ENCODE data around the gene ACSM2A. TPM values are rescaled to one million over a fixed set of nuclear protein-coding genes. Genes with fewer than 3 reads are reported as not detected.
"Not testable (repeated sequence)": the region's sequence is repeated elsewhere in the genome, so short reads cannot be mapped to it uniquely, and the experiment has no call there.

ACSM2A gene, protein sequence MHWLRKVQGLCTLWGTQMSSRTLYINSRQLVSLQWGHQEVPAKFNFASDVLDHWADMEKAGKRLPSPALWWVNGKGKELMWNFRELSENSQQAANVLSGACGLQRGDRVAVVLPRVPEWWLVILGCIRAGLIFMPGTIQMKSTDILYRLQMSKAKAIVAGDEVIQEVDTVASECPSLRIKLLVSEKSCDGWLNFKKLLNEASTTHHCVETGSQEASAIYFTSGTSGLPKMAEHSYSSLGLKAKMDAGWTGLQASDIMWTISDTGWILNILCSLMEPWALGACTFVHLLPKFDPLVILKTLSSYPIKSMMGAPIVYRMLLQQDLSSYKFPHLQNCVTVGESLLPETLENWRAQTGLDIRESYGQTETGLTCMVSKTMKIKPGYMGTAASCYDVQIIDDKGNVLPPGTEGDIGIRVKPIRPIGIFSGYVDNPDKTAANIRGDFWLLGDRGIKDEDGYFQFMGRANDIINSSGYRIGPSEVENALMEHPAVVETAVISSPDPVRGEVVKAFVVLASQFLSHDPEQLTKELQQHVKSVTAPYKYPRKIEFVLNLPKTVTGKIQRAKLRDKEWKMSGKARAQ
- not detected for total RNA-seq

GRCh38 chr16:20451364-20451763, at the start of gene ACSM2A:
TSS of gene ACSM2A (plus strand) at chr16:20451521. CDS start at chr16:20460115, 8,594 bp downstream.
- DNase-seq (ENCODE audit: low spot score), result not testable (repeated sequence)

- DNase-seq (ENCODE audit: low spot score), result no peak
Measured at GRCh38 chr16:20402651-20403050, 48.7 kb upstream of the ACSM2A start.

GRCh38 chr16:20404637-20405036, 46.7 kb upstream of the ACSM2A start, which contains the start of gene PDILT:
TSS of gene PDILT (minus strand) at chr16:20404737. CDS start at chr16:20399300, 5,437 bp downstream.
- DNase-seq (ENCODE audit: low spot score), result no peak

GRCh38 chr16:20409398-20410120, 41.8 kb upstream of the ACSM2A start, which contains the start of gene ACSM5:
TSS of gene ACSM5 (plus strand) at chr16:20409534. CDS start at chr16:20411485, 1,951 bp downstream.
- no peak for DNase-seq (ENCODE audit: low spot score)

- no peak for DNase-seq (ENCODE audit: low spot score)
Measured at GRCh38 chr16:20410121-20410723, 41.1 kb upstream of the ACSM2A start.

DNA sequence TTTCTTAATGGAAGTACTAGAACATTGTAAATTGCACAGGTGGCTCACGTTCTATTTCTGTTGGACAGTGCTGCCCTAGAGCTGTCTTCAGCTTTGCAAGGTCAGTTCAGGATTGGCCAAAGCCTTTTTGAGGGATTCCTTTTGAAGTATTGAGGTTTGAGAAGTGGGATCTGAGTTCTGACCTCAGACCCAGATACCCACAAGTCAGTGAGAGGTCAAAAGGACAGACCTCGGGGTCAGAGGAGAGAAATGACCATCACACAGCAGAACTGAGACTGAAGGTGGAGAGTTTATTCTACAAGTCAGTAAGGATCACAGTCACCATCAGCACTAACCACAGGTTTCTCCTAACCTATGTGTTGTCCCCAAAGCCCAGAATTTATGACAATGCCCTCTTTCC, 40.3 kb upstream of the ACSM2A start:
- no peak for DNase-seq (ENCODE audit: low spot score)

- DNase-seq (ENCODE audit: low spot score), result no peak
Measured at GRCh38 chr16:20415541-20415940, 35.8 kb upstream of the ACSM2A start.

GRCh38 chr16:20419093-20419492, 32.2 kb upstream of the ACSM2A start:
- DNase-seq (ENCODE audit: low spot score), result not testable (repeated sequence)

DNA sequence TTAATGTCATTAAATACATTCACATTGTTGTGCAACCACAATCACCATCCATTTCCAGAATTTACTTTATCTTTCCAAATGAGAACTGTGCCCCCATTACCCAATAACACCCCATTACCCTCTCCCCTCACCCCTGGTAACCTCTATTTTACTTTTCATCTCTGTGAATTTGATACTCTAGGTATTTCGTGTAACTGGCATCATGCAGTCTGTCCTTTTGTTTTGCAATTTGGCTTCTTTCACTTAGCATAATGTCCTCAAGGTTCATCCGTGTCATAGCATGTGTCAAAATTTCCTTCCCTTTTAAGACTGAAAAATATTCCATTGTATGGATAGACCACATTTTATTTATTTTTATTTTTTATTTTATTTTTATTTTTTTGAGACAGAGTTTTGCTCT, 29.6 kb upstream of the ACSM2A start:
- not testable (repeated sequence) for DNase-seq (ENCODE audit: low spot score)

- DNase-seq (ENCODE audit: low spot score), result not testable (repeated sequence)
Measured at GRCh38 chr16:20423772-20424128, 27.6 kb upstream of the ACSM2A start.

DNA sequence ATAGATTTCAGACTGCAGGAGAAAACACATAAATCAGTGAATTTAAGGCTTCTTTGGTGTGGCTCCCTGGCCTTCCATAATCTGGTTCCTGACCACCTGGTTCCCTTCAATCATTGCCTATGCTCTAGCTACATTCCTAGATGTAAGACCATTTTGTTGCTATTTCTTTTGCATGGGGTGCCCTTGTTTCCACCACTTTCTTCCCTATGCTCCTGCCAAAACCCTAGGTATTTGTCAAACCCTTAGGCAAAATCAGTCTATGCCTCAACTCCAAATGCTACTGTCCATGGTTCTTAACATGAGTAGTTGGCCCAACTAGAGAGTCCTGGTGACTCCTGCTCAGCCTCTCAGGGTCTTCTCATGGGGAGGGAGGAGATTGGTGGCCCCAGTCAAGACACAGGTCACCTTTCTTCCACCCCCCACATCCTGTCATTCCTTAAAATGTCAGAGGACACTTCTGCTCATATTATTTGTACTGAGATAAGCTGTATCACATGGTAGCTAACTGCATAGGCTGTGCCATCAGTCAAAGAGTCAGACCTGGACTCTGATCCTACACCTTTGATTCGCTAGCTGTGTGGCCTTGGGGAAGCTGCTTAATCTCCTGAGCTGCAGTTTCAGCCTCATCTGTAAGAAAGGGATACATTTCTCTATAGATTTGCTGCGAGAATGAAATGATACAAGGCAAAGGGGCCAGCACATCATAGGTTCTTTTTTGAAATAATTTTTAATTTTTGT, 27.0 kb upstream of the ACSM2A start:
- no peak for DNase-seq (ENCODE audit: low spot score)

DNA sequence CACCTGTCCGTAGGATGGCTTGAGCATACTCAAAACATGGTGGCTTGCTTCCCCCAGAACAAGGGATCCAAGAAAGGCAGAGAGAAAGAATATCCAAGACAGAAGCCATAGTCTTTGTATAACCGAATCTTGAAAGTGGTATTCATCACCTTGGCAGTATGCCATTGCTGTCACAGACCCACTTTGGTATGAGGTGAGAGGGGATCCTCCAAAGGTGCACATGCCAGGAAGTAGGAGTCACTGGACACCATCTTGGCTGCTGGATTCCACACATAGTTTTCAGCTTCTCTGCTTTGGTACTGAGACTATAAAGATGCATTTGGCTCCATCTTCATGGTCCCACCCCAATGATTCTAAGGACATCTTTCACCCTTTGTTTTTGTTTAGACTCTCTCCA, 23.9 kb upstream of the ACSM2A start:
- DNase-seq (ENCODE audit: low spot score), result not testable (repeated sequence)

DNA sequence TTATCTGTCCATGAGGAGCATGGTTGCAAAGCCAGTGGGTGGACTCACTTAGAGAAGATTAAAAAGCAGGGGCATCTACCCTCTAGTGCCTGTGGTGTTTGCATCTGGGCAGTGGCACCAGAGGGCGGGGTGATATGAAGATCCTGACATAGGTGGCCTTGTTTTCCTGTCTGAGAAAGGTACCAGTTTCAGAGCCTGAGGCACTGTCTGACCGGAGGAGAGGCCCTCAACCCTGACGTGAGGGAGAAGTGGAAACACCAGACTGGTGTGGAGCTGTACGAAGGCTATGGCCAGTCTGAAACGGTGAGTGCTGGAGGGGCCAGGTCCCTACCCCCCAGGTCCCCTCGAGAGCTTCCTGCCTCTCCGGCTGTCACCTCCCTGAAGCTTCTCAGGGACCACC, 21.8 kb upstream of the ACSM2A start:
- DNase-seq (ENCODE audit: low spot score), result not testable (repeated sequence)

DNA sequence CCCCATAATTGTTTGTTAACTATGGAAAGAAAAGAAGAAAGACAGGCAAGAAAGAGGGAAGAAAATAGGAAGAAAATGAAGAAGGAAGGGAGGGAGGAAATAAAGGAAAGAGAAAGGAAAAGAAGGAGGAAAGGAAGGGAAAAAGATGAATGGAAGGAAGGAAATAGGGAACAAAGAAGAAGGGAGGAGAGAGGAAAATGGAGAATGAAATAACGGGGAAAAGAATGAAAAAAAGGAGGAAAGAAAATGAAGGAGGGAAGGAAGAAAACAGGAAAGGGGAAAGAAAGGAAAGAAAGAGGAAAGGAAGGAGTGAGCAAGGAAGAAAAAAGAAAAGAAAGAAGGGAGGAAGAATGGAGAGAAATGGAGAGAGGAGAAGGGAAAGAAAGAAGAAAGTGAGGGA, 20.8 kb upstream of the ACSM2A start:
- DNase-seq (ENCODE audit: low spot score), result not testable (repeated sequence)

GRCh38 chr16:20430948-20431347, 20.4 kb upstream of the ACSM2A start:
- no peak for DNase-seq (ENCODE audit: low spot score)

DNA sequence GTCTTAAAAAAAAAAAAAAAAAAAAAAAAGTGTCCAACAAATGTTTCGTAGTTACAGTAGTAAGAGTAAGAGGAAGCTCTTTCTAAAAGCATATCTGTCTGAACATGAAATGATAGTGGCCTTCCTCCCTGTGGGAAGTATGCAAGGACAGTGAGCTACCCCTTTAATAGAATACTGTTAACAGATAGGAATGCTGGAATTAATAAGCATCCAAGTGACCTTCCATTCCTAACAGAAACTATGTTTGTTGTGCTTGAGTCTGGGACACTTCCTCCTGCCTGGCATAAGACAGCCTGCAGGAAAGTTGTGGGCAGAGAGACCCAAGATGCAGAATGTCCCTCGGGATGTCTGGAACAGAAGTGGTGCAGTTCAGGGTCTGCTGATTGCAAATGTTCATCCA, 12.4 kb upstream of the ACSM2A start:
- DNase-seq (ENCODE audit: low spot score), result not testable (repeated sequence)

GRCh38 chr16:20439820-20440231, 11.5 kb upstream of the ACSM2A start:
- not testable (repeated sequence) for DNase-seq (ENCODE audit: low spot score)

DNA sequence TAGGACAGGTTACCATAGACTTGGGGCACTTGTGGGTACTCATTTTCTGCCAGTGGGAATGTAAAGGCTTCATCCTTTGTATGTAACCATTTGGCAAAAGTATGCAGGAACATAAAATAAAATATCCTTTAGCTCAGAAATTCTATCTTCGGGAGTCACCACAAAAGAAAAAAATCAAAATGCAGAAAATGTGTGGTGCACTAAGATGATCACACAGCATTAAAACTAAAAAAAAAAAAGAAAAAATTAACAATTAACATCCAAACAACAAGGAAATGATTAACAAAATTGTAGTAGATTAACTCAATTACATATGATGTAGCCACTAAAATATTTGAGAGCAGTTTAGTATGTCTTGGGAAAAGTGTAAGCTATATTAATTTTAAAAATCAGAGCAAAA, 10.6 kb upstream of the ACSM2A start:
- not testable (repeated sequence) for DNase-seq (ENCODE audit: low spot score)

DNA sequence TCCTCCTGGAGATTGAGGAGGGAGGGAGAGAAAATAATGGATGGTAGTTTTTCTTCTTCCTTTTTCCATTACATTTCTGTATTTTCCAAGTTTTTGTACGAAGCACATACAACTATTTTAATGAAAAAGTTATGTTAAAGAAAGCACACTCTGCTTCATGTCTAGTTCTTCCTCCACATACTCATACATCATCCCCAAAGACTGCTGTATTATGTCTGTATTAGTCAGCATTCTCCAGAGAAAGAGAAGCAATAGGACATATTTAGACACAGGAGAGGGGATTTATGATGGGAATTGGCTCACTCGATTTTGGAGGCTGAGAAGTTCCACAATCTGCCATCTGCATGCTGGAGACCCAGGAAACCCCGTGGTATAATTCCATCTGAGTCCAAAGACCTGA, 10.1 kb upstream of the ACSM2A start:
- no peak for DNase-seq (ENCODE audit: low spot score)

GRCh38 chr16:20441859-20442258, 9.5 kb upstream of the ACSM2A start:
- DNase-seq (ENCODE audit: low spot score), result not testable (repeated sequence)
